Measurements from ENCODE around the gene RCAN2. TPM values are rescaled to one million over a fixed set of nuclear protein-coding genes. Genes with fewer than 3 reads are reported as not detected.

RCAN2 gene
- total RNA-seq, 1 experiment from 2014 or later: 3.7 TPM

GRCh38 chr6:46528961-46529750 lies 37.9 kb upstream of the RCAN2 start:
- H3K4me1 Mint-ChIP-seq (ENCODE audit: low read depth, unreplicated experiment): no peaks in the 10 kb centered on the region

DNA sequence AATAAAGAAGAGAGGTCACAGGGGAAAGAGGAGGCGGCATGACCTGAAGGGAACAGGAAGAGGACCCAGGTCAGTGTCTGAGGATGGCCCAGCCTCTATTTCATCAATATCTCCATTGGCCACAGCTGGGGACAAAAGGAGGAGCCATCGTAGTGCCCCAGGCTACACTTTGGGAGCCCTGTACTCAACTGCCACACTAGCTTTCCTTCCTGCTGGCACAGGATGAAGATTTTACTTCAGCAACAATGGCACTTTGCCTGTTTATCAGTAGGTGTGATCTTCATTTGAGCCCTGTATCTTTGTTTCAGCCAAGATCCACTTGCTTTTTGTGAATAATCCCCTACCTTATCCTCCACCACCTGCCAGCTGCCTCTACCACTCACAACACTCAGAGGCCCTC lies 35.4 kb upstream of the RCAN2 start:
- no peak for DNase-seq
- H3K9me3 Mint-ChIP-seq (ENCODE audit: low read depth, unreplicated experiment): no peaks in the 10 kb centered on the region
- intact Hi-C loops (cut with micrococcal nuclease; ENCODE audit: unreplicated experiment): no loop called here
- H3K27me3 Mint-ChIP-seq (ENCODE audit: unreplicated experiment): peaks cover 25% of the 10 kb centered on the region
- no peaks in the 10 kb centered on the region for H3K4me1 Mint-ChIP-seq (ENCODE audit: low read depth, unreplicated experiment)
- H3K27ac Mint-ChIP-seq (ENCODE audit: unreplicated experiment): no peak overlapping the region
- CTCF ChIA-PET: interaction anchor here (1.1 kb wide), 1 partner anchor 35 kb away, joined by 4 read pairs; the partner anchor contains the start of gene RCAN2
- no peak overlapping the region for H3K4me3 Mint-ChIP-seq (ENCODE audit: low read depth, unreplicated experiment)
- no TSS peak for BruUV-seq (replicated peaks)
- no peak for TF ChIP-seq CTCF (IDR thresholded peaks at IDR 0.05; ENCODE audit: unreplicated experiment)
- H3K36me3 Mint-ChIP-seq (ENCODE audit: insufficient read depth, unreplicated experiment): no peaks in the 10 kb centered on the region

More at GRCh38 chr6:46528961-46529750, 37.9 kb upstream of the RCAN2 start:
- no peak for TF ChIP-seq CTCF (IDR thresholded peaks at IDR 0.05; ENCODE audit: unreplicated experiment)
- Mint-ChIP-seq H3K9me3 (ENCODE audit: low read depth, unreplicated experiment) (no peaks in the 10 kb centered on the region), H3K36me3 (ENCODE audit: insufficient read depth, unreplicated experiment) (no peaks in the 10 kb centered on the region), H3K27me3 (ENCODE audit: unreplicated experiment) (peaks cover 25% of the 10 kb centered on the region), H3K4me3 (ENCODE audit: low read depth, unreplicated experiment) (no peak overlapping the region), H3K27ac (ENCODE audit: unreplicated experiment) (no peak overlapping the region)
- CTCF ChIA-PET: no interaction called here
- DNase-seq: no peak
- intact Hi-C loops (cut with micrococcal nuclease; ENCODE audit: unreplicated experiment): no loop called here
- BruUV-seq (replicated peaks): no TSS peak

- H3K9me3 Mint-ChIP-seq (ENCODE audit: low read depth, unreplicated experiment): no peaks in the 10 kb centered on the region
- no peak for TF ChIP-seq CTCF (IDR thresholded peaks at IDR 0.05; ENCODE audit: unreplicated experiment)
- H3K36me3 Mint-ChIP-seq (ENCODE audit: insufficient read depth, unreplicated experiment): no peaks in the 10 kb centered on the region
- intact Hi-C loops (cut with micrococcal nuclease; ENCODE audit: unreplicated experiment): no loop called here
- H3K4me1 Mint-ChIP-seq (ENCODE audit: low read depth, unreplicated experiment): no peaks in the 10 kb centered on the region
- peaks cover 25% of the 10 kb centered on the region for H3K27me3 Mint-ChIP-seq (ENCODE audit: unreplicated experiment)
- CTCF ChIA-PET: no interaction called here
- H3K4me3 Mint-ChIP-seq (ENCODE audit: low read depth, unreplicated experiment): no peak overlapping the region
- DNase-seq: no peak
- BruUV-seq (replicated peaks): no TSS peak
- H3K27ac Mint-ChIP-seq (ENCODE audit: unreplicated experiment): no peak overlapping the region
Observed at GRCh38 chr6:46525583-46525982, 34.3 kb upstream of the RCAN2 start.

DNA sequence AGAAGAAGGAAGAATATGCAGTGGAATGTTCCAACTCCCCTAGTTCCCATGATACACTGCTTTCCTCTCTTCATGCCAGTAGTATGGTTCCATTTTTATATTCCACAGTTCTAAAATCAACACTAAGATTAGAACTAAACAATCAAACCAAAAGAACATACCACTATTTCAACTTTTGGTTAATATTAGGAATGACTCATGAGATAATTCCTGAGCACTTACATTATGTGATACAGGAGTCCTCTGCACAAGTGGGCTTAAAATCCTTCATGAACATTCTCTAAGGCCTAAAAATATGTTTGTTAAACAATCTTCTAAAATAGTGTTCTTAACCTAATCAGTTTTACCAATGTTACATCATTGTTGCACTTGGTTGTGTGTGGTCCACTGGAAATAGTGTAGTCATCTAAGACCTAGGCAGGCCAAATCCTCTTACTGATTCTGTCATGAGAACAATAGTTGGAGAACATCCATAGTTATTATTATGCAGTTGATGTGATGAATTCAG lies 30.3 kb upstream of the RCAN2 start:
- CTCF ChIA-PET: no interaction called here
- DNase-seq: no peak
- Mint-ChIP-seq H3K36me3 (ENCODE audit: insufficient read depth, unreplicated experiment) (no peaks in the 10 kb centered on the region), H3K9me3 (ENCODE audit: low read depth, unreplicated experiment) (no peaks in the 10 kb centered on the region), H3K4me1 (ENCODE audit: low read depth, unreplicated experiment) (no peaks in the 10 kb centered on the region), H3K27me3 (ENCODE audit: unreplicated experiment) (peaks cover 18% of the 10 kb centered on the region), H3K4me3 (ENCODE audit: low read depth, unreplicated experiment) (no peak overlapping the region), H3K27ac (ENCODE audit: unreplicated experiment) (no peak overlapping the region)
- BruUV-seq (replicated peaks): no TSS peak
- TF ChIP-seq CTCF (IDR thresholded peaks at IDR 0.05; ENCODE audit: unreplicated experiment): no peak
- intact Hi-C loops (cut with micrococcal nuclease; ENCODE audit: unreplicated experiment): no loop called here

Measured in Calu3 (cell line).